HepG2 (cell line): ENCODE data around the gene B9D2. TPM values are rescaled to one million over a fixed set of nuclear protein-coding genes. Genes with fewer than 3 reads are reported as not detected.

Experiments
- ATAC-seq: fragments of 200-7000 bp; cut with Tn5 transposase; 3 replicates; pipeline ENCODE4 v1.9.1; 2020; ENCODE audit warnings: mild to moderate bottlenecking, moderate library complexity
- BruUV-seq: library from RNA; stranded (reverse); fragments of 400-500 nt; replicated peaks from 2 replicates; lab custom pipeline; 2021; lab: Mats Ljungman, UMichigan
- CTCF ChIA-PET: fragments of 300-600 bp; formaldehyde crosslinking; extraction: SDS; loops from one replicate; lab custom pipeline; 2021; ENCODE audit warnings: low total read pairs, inconsistent platforms, low intra/inter-chr PET ratio; lab: Yijun Ruan, JAX
- POLR2A ChIA-PET: fragments of 350-600 bp; sonication (Branson Sonifier 250); formaldehyde crosslinking; loops from one replicate; lab custom pipeline; 2020; ENCODE audit warnings: antibody characterized with exemption, inconsistent platforms; lab: Yijun Ruan, JAX
- DNase-seq: peaks from one replicate; pipeline ENCODE4 v3.0.0-alpha.2; 2015; ENCODE audit warnings: low spot score
- FAIRE-seq: peaks from 3 replicates; lab custom pipeline; 2011; peaks lifted over from hg19 to GRCh38; lab: Jason Lieb, UNC
- H2AFZ ChIP-seq: one replicate; pipeline ENCODE4 v1.6.1; 2011; ENCODE audit warnings: low read length, inconsistent platforms
- H3K27ac ChIP-seq: fragments of 300-600 bp; 3 replicates; pipeline ENCODE4 v1.8.0; 2011; ENCODE audit warnings: mixed run types, mild to moderate bottlenecking, mixed read lengths, low read length, inconsistent platforms; ENCODE audit not compliant: insufficient read depth; ENCODE audit errors: extremely low read length
- H3K27me3 ChIP-seq, 2 experiments: fragments of 200-600 bp in 1 of 2; 2 replicates in 1 of 2; 3 replicates in 1 of 2; pipeline versions ENCODE4 v1.6.0 to v1.8.0; 2011; ENCODE audit warnings: low read length in 2 of 2, mild to moderate bottlenecking in 2 of 2, moderate library complexity in 2 of 2, inconsistent platforms in 1 of 2; ENCODE audit not compliant: insufficient read depth in 2 of 2, control insufficient read depth in 1 of 2
- H3K36me3 ChIP-seq, 2 experiments: fragments of 200-600 bp in 1 of 2; replicated peaks in 1 of 2; 2 replicates in 1 of 2; 3 replicates in 1 of 2; pipeline versions ENCODE4 v1.5.1 to v1.8.0; 2011; ENCODE audit warnings: low read length in 2 of 2, inconsistent platforms in 1 of 2; ENCODE audit not compliant: insufficient read depth in 2 of 2, control insufficient read depth in 1 of 2
- H3K4me1 ChIP-seq: 2 replicates; pipeline ENCODE4 v1.5.1; 2012; ENCODE audit warnings: low read length, inconsistent platforms; ENCODE audit not compliant: insufficient read depth
- H3K4me2 ChIP-seq: 2 replicates; pipeline ENCODE4 v1.6.0; 2011; ENCODE audit warnings: low read depth, low read length, inconsistent platforms
- H3K4me3 ChIP-seq, 3 experiments: fragments of 200-600 bp in 1 of 3; sonication (generic), shearing (Covaris generic) in 1 of 3; replicated peaks in 1 of 3; 2 replicates each; pipeline ENCODE4 v1.5.1; 2011 to 2016; ENCODE audit warnings: low read length in 3 of 3, inconsistent platforms in 2 of 3, low read depth in 2 of 3, mild to moderate bottlenecking in 2 of 3, control low read depth in 1 of 3, mixed read lengths in 1 of 3; ENCODE audit not compliant: insufficient read depth in 1 of 3
- H3K79me2 ChIP-seq: one replicate; pipeline ENCODE4 v1.6.1; 2011; ENCODE audit warnings: low read length, inconsistent platforms; ENCODE audit not compliant: insufficient read depth
- H3K9ac ChIP-seq: 2 replicates; pipeline ENCODE4 v1.6.0; 2011; ENCODE audit warnings: mild to moderate bottlenecking, low read depth, low read length, inconsistent platforms; ENCODE audit not compliant: insufficient read depth
- H3K9me3 ChIP-seq: 2 replicates; pipeline ENCODE4 v1.5.1; 2012; ENCODE audit warnings: mild to moderate bottlenecking, low read length
- H4K20me1 ChIP-seq: 2 replicates; pipeline ENCODE4 v1.6.0; 2011; ENCODE audit warnings: inconsistent platforms, mild to moderate bottlenecking, low read length, moderate library complexity; ENCODE audit not compliant: insufficient read depth
- CHCHD3 ChIP-seq: sonication (generic); formaldehyde crosslinking; IDR thresholded peaks from 2 replicates; pipeline ENCODE4 v1.8.0; 2022; ENCODE audit warnings: mild to moderate bottlenecking, missing genetic modification reagents, moderate library complexity
- GPN1 ChIP-seq: sonication (generic); formaldehyde crosslinking; IDR thresholded peaks from 2 replicates; pipeline ENCODE4 v1.5.1; 2020; ENCODE audit warnings: missing genetic modification reagents, borderline replicate concordance
- HOXA9 ChIP-seq: sonication (generic); formaldehyde crosslinking; IDR thresholded peaks from 2 replicates; pipeline ENCODE4 v1.8.1; 2022; ENCODE audit warnings: missing genetic modification reagents, mild to moderate bottlenecking, moderate library complexity, borderline replicate concordance
- MAFG ChIP-seq: sonication (generic); formaldehyde crosslinking; IDR thresholded peaks from 2 replicates; pipeline ENCODE4 v1.5.1; 2020; ENCODE audit warnings: mild to moderate bottlenecking, missing genetic modification reagents
- MIER2 ChIP-seq: IDR thresholded peaks from 2 replicates; pipeline ENCODE4 v1.6.1; 2016; ENCODE audit warnings: missing biosample characterization, missing genetic modification reagents
- NFIC ChIP-seq: IDR thresholded peaks from 2 replicates; pipeline ENCODE4 v1.6.1; 2012; ENCODE audit warnings: mild to moderate bottlenecking, low read length, inconsistent platforms
- NFYB ChIP-seq: sonication (generic); formaldehyde crosslinking; IDR thresholded peaks from 2 replicates; pipeline ENCODE4 v1.4.0; 2020; ENCODE audit warnings: missing genetic modification reagents
- RXRB ChIP-seq: IDR thresholded peaks from 2 replicates; pipeline ENCODE4 v1.6.1; 2016; ENCODE audit warnings: borderline replicate concordance, missing genetic modification reagents, missing compliant biosample characterization
- SETDB1 ChIP-seq: sonication (generic); formaldehyde crosslinking; IDR thresholded peaks from 2 replicates; pipeline ENCODE4 v1.5.1; 2020; ENCODE audit warnings: missing genetic modification reagents, mild to moderate bottlenecking, borderline replicate concordance
- TBP ChIP-seq: sonication (generic); formaldehyde crosslinking; IDR thresholded peaks from 2 replicates; pipeline ENCODE4 v1.5.0; 2020; ENCODE audit warnings: missing genetic modification reagents
- XBP1 ChIP-seq: sonication (generic); formaldehyde crosslinking; IDR thresholded peaks from 2 replicates; pipeline ENCODE4 v1.5.0; 2020; ENCODE audit warnings: missing genetic modification reagents
- ZFP1 ChIP-seq: IDR thresholded peaks from 2 replicates; pipeline ENCODE4 v1.6.1; 2016
- ZFP41 ChIP-seq: sonication (generic); formaldehyde crosslinking; IDR thresholded peaks from 2 replicates; pipeline ENCODE4 v1.4.0; 2020; ENCODE audit warnings: mild to moderate bottlenecking, missing genetic modification reagents, borderline replicate concordance
- ZNF329 ChIP-seq: sonication (generic); formaldehyde crosslinking; IDR thresholded peaks from 2 replicates; pipeline ENCODE4 v1.9.0; 2021; ENCODE audit warnings: low read depth, mild to moderate bottlenecking, missing genetic modification reagents
- ZNF431 ChIP-seq: sonication (generic); formaldehyde crosslinking; IDR thresholded peaks from 2 replicates; pipeline ENCODE4 v1.9.0; 2022; ENCODE audit warnings: missing genetic modification reagents, low read depth, mild to moderate bottlenecking, borderline replicate concordance
- ZNF607 ChIP-seq: sonication (generic); formaldehyde crosslinking; IDR thresholded peaks from 2 replicates; pipeline ENCODE4 v1.5.1; 2020; ENCODE audit warnings: missing genetic modification reagents, mild to moderate bottlenecking, borderline replicate concordance
- ZNF672 ChIP-seq: sonication (generic); formaldehyde crosslinking; IDR thresholded peaks from 2 replicates; pipeline ENCODE4 v1.8.1; 2022; ENCODE audit warnings: missing genetic modification reagents
- ZNF768 ChIP-seq: sonication (generic); formaldehyde crosslinking; IDR thresholded peaks from 2 replicates; pipeline ENCODE4 v1.4.0; 2020; ENCODE audit warnings: missing genetic modification reagents
- WGBS: methylation state at CpG from one replicate; pipeline ENCODE4 v1.1.6; 2017; ENCODE audit warnings: low lambda C conversion rate; 5-methylcytosine and 5-hydroxymethylcytosine counted together
- in situ Hi-C: cut with HindIII; loops from 2 replicates; pipeline ENCODE4 v1.10.0; 2017; ENCODE audit warnings: low pct_unique_long_range_greater_than_20kb; ENCODE audit not compliant: extremely low pct_ligation_motif_present
- intact Hi-C: fragments of 100-400 bp; cut with micrococcal nuclease; formaldehyde crosslinking; loops from one replicate; pipeline ENCODE4 v1.10.0; 2022; ENCODE audit not compliant: unreplicated experiment
- polyA plus RNA-seq, 8 experiments: library from polyadenylated mRNA; depleted of rRNA in 3 of 8; stranded (reverse) in 7 of 8; unstranded in 1 of 8; fragments of >200 nt; fragmentation: Illumina TruSeq in 4 of 8; extraction: Trizol in 4 of 8; gene quantifications; 2 replicates each; pipeline versions ENCODE4 v1.2.1 to v1.2.3, GENCODE V29; 2011 to 2016; ENCODE audit warnings: low read depth in 4 of 8, missing spikeins in 1 of 8, mixed read lengths in 1 of 8; ENCODE audit not compliant: insufficient read depth in 1 of 8
- total RNA-seq, 5 experiments: library from RNA; depleted of rRNA; stranded (reverse); fragments of >200 nt; fragmentation: Illumina TruSeq; extraction: Trizol; gene quantifications; 2 replicates each; pipeline ENCODE4 v1.2.3, GENCODE V29; 2016; ENCODE audit warnings: low read depth in 1 of 5
- TF ChIP-seq, protein P1 (sequence below): sonication (generic); formaldehyde crosslinking; conservative IDR thresholded peaks from 2 replicates; pipeline ENCODE4 v1.5.0; 2020; ENCODE audit warnings: missing genetic modification reagents
- TF ChIP-seq, protein P2 (sequence below): sonication (generic); formaldehyde crosslinking; IDR thresholded peaks from 2 replicates; pipeline ENCODE4 v1.4.0; 2020; ENCODE audit warnings: mild to moderate bottlenecking, missing genetic modification reagents, borderline replicate concordance
- TF ChIP-seq, protein P3 (sequence below): sonication (generic); formaldehyde crosslinking; IDR thresholded peaks from 2 replicates; pipeline ENCODE4 v1.4.0; 2020; ENCODE audit warnings: missing genetic modification reagents

Gene B9D2
- total and polyA plus RNA-seq, 2 of the 13 experiments (the other 11 are each of a cell fraction or from before 2014, with no cell fraction given) = 3.1 to 4.4 TPM

DNA sequence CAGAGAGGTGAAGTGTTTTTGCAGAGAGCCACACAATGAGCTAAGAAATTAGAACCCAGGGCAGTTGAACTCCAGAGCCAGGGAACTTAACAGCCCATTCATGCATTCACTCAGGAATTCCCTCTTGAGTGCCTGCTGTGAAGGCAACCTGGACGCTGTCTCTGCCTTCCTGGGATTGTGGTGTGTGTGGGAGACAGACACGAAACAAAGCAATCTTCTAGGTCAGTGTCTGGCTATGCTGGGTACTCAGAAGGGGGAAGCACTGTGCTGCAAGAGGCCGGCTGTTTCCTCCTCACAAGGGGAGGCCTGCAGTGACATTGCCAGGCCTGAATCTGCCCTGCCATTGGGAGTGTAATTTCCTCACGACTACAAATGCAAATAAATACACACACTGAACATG is 43.3 kb upstream of the B9D2 start (continued):
- TF ChIP-seq, protein P1, sequence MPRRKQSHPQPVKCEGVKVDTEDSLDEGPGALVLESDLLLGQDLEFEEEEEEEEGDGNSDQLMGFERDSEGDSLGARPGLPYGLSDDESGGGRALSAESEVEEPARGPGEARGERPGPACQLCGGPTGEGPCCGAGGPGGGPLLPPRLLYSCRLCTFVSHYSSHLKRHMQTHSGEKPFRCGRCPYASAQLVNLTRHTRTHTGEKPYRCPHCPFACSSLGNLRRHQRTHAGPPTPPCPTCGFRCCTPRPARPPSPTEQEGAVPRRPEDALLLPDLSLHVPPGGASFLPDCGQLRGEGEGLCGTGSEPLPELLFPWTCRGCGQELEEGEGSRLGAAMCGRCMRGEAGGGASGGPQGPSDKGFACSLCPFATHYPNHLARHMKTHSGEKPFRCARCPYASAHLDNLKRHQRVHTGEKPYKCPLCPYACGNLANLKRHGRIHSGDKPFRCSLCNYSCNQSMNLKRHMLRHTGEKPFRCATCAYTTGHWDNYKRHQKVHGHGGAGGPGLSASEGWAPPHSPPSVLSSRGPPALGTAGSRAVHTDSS (CRISPR knock-in tag) = no peak

DNA sequence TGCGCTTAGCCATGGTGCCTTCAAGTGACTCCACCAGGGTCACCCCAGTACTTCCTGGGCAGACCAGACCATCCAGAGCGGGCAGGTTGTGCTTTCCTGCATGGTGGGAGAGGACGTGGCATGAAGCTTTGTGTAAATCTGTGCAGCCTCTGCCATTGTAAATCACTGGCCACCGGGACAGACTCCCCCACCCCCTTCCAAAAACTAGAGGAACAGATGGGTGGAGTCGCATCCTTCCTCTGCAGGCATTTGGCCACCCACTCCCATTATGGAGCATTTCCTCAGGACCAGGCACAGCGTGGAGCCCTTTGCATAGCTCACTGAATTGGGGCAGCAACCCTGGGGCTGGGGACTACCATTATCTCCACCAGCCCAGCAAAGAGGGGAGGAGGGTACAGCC is 41.8 kb upstream of the B9D2 start:
- H3K27ac ChIP-seq = no peak overlapping the region
- intact Hi-C loops = no loop called here
- BruUV-seq = no TSS peak
- WGBS = 100% methylated on average over 1 of the region's 6 CpGs
- in situ Hi-C loops = no loop called here
- POLR2A ChIA-PET = interaction anchor here (0.9 kb wide), 1 partner anchor 42 kb away, joined by 3 read pairs; the partner anchor contains the start of gene B9D2
- no peaks in the 10 kb centered on the region for H3K36me3 ChIP-seq
- peaks cover 23% of the 10 kb centered on the region for H3K4me1 ChIP-seq
- FAIRE-seq = no peak
- no peak overlapping the region for H3K4me3 ChIP-seq
- TF ChIP-seq ZNF431 (CRISPR knock-in tag) (no peak), NFIC (no peak), TBP (no peak), ZFP1 (CRISPR knock-in tag) (no peak), ZFP41 (no peak), SETDB1 (CRISPR knock-in tag) (no peak), GPN1 (no peak), XBP1 (no peak), RXRB (CRISPR knock-in tag) (no peak), MAFG (CRISPR knock-in tag) (no peak), NFYB (CRISPR knock-in tag) (no peak), ZNF672 (CRISPR knock-in tag) (no peak), ZNF607 (CRISPR knock-in tag) (no peak), MIER2 (CRISPR knock-in tag) (no peak), ZNF329 (CRISPR knock-in tag) (no peak), HOXA9 (CRISPR knock-in tag) (no peak), ZNF768 (CRISPR knock-in tag) (no peak), CHCHD3 (CRISPR knock-in tag) (no peak)
- TF ChIP-seq, protein P2, sequence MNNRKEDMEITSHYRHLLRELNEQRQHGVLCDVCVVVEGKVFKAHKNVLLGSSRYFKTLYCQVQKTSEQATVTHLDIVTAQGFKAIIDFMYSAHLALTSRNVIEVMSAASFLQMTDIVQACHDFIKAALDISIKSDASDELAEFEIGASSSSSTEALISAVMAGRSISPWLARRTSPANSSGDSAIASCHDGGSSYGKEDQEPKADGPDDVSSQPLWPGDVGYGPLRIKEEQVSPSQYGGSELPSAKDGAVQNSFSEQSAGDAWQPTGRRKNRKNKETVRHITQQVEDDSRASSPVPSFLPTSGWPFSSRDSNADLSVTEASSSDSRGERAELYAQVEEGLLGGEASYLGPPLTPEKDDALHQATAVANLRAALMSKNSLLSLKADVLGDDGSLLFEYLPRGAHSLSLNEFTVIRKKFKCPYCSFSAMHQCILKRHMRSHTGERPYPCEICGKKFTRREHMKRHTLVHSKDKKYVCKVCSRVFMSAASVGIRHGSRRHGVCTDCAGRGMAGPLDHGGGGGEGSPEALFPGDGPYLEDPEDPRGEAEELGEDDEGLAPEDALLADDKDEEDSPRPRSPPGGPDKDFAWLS = no peak
- TF ChIP-seq, protein P3, sequence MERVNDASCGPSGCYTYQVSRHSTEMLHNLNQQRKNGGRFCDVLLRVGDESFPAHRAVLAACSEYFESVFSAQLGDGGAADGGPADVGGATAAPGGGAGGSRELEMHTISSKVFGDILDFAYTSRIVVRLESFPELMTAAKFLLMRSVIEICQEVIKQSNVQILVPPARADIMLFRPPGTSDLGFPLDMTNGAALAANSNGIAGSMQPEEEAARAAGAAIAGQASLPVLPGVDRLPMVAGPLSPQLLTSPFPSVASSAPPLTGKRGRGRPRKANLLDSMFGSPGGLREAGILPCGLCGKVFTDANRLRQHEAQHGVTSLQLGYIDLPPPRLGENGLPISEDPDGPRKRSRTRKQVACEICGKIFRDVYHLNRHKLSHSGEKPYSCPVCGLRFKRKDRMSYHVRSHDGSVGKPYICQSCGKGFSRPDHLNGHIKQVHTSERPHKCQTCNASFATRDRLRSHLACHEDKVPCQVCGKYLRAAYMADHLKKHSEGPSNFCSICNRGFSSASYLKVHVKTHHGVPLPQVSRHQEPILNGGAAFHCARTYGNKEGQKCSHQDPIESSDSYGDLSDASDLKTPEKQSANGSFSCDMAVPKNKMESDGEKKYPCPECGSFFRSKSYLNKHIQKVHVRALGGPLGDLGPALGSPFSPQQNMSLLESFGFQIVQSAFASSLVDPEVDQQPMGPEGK (CRISPR knock-in tag) = no peak
- CTCF ChIA-PET = no interaction called here
- H3K9ac ChIP-seq = no peak overlapping the region
- no peaks in the 10 kb centered on the region for H3K79me2 ChIP-seq
- no peak overlapping the region for H3K4me2 ChIP-seq
- H3K9me3 ChIP-seq = no peaks in the 10 kb centered on the region
- H4K20me1 ChIP-seq = no peaks in the 10 kb centered on the region
- no peak for ATAC-seq
- H2AFZ ChIP-seq = no peak overlapping the region
- no peaks in the 10 kb centered on the region for H3K27me3 ChIP-seq
- no peak for DNase-seq
